ENCODE data around the gene VPREB3. TPM values are rescaled to one million over a fixed set of nuclear protein-coding genes. Genes with fewer than 3 reads are reported as not detected.

The VPREB3 gene, protein sequence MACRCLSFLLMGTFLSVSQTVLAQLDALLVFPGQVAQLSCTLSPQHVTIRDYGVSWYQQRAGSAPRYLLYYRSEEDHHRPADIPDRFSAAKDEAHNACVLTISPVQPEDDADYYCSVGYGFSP
- 0.34 TPM for polyA plus RNA-seq (2013, experiment 1 of 2; ENCODE audit: insufficient read length)
- polyA plus RNA-seq (2013, experiment 2 of 2; ENCODE audit: insufficient read length) = 0.37 TPM

DNA sequence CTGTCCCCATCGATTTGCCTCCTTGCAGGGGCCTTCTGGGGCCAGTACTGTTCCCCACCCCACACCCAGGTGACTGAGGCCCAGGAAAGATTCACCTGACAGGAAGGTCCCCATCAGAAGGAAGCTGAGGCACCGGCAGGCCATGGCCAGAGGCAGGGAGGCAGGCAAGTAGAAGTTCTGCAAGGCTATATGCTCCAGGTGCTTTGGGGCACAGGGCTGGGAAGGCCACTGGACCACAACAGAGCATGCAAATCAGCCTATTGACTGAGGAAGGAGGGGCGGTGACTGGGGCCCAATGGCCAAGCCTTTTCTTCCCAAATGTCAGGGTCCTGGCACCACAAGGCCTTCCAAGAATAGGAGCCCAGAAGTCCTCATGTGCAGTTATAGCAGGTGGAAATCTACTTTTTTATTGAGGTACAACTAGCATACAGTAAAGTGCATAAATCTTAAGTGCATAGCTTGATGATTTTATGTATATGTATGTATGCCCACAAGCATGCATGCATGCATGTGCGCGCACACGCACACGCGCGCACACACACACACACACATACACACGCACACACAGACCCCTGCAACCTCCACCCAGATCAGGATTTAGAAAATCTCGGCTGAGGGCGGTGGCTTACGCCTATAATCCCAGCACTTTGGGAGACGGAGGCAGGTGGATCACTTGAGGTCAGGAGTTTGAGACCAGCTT is at the start of gene VPREB3:
Gene VPREB3 (minus strand): TSS at position 206 of the 700 bp plus-strand sequence. CDS start 62 bp downstream, at position 144.
- DNase-seq = no peak

DNA sequence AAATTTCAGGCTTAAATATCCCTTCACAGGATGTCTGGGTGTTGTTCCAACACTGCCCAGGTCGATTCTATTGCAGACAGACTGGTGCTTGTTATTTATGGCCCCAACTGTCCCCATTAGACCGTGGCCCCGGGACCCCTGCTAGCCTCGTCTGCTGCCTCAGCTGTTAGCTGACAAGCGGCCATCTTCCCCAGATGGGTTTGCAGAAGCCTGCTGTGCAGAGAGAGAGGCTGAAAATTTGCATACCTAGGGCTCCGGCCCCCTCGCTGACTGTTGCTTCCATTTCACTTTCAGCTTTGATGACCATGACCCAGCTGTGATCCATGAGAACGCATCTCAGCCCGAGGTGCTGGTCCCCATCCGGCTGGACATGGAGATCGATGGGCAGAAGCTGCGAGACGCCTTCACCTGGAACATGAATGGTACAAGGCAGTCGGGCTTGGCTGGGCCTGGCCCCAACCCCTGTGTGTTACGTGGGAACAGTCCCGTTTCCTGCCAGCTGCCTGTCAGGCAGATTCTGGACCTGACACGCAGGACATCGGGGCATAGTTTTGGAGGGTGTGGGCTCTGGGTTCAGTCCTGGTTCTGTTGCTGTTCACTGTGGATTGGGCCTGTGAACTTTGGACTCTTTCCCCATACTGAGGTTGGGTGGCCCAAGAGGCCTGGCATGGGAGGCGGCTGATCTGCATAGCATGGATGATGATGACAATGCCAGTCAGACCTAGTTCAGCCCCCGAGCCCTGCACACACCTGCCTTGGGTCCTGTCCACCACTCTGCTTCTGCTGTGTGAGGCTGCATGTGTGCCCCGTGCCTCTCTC is 49.0 kb upstream of the VPREB3 start:
- DNase-seq = no peak

DNA sequence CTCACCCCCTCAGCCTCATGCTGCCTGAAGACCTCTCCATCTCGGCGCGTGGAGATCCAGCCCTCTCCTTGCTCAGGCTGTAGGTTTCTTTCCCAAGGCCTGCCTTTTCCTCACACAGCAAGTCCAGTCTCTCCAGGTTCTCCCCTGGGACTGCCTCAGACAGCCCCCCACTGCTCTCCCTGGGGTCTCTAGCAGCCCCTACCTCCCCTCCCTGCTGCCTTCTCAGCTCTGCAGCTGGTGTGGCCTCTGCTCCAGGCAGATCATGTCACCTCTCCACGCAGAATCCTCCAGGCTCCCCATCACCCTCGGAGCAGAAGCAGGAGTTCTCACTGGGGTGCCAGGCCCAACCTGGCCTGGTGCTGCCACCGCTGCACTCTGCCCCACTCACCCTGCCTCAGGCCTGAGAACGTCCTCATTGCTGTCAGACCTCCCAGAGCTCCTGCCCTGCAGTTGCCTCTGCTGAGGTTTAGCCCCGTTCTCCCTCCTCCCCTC is 47.7 kb upstream of the VPREB3 start:
- DNase-seq = no peak

DNA sequence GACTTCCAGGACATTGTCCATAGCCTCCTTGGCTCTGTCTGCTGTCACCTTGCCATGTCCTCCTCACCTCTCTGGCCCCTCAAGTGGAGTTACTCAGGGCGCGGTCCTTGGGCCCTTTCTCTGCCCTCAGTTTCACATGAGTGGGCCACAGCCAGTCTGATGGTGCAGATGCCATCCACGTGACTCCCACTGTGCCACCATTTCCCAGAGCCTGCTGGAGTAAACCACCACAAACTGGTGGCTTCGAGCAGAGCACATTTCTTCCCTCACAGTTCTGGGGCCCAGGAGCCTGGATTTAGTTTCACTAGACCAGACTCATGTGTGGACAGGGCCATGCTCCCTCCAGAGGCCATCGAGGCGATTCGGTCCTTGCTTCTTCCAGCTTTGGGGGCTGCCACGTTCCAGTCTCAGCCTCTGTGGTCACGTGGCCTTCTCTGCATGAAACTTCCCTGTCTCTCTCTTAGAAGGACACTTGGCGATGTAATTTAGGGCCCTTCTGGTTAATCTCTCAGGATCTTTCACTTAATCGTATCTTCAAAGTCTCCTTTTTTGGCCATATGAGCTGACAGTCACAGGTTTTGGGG is 47.1 kb upstream of the VPREB3 start:
- DNase-seq = no peak

DNA sequence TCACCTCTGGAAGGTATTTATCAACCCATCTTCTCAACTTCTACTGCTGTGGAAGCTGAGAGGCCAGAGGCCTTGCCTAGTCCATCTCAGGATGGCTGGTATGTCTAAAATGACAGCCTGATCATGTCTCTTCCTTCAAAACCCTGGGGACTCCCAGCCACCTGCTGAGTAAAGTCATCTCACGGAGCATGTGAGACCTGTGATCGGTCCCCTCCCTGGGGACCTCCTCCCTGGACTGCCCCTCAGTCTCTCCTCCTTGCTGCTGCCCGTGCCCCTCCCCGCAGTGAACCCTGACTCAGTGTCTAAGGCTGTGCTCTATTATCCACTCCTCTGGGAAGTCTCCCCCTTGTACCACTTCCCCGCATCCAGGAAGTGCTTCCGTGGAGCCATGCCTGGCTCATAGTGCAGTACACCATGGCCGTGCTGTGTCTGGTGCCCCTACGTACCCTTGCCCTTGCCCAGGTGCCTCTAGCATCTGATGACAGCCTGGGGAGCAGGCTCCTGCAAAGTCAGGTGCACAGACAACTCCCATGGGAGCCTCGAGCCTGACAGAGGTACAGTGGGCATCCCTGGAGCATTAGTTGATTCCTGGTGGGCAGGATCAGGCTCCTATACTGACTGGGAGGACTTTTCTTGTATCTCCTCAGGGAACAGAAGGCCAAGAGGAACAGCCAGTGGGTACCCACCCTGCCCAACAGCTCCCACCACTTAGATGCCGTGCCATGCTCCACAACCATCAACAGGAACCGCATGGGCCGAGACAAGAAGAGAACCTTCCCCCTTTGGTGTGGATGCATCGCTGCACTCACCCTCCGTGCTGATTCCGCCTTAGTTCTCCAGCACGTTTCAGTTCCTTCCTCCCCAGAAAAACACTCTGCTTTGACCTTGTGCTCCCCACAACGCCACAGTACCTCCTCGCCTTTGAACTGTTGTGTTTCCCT is 46.3 kb upstream of the VPREB3 start:
- DNase-seq = no peak

DNA sequence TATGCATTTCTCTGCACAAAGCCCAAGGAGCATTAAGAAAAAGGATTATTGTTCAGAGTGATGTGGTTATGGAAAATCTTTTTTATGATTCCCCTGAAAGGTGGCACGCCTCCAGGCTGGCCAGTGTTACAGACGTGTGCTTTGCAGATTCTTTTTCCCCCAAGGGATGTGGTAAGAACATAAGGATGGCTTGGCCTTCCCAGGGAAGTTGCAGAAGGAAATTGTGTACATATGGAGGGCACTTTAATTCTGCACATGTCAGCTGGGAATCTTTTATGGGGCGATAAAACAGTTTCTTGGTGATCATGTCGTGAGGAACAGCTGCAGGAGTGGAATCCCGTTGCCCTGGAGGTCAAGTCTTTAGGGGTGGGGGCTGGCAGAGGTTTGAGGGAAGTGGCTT is 42.2 kb upstream of the VPREB3 start:
- peak; percentile 38 for DNase-seq

DNA sequence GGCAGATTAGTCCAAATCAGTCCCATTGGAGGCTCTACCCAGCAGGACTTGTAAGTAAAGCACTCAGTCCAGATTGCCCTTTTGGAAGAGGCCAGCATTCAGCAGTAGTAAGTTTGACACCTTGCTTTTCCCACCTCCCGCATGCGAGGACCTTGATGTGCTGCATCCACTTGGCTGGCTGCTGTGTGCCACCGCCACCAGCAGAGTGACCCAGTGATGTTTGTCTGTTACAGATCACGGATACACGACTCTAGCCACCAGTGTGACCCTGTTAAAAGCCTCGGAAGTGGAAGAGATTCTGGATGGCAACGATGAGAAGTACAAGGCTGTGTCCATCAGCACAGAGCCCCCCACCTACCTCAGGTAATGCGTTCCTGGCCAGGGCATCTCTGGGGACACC is 39.1 kb upstream of the VPREB3 start:
- no peak for DNase-seq

DNA sequence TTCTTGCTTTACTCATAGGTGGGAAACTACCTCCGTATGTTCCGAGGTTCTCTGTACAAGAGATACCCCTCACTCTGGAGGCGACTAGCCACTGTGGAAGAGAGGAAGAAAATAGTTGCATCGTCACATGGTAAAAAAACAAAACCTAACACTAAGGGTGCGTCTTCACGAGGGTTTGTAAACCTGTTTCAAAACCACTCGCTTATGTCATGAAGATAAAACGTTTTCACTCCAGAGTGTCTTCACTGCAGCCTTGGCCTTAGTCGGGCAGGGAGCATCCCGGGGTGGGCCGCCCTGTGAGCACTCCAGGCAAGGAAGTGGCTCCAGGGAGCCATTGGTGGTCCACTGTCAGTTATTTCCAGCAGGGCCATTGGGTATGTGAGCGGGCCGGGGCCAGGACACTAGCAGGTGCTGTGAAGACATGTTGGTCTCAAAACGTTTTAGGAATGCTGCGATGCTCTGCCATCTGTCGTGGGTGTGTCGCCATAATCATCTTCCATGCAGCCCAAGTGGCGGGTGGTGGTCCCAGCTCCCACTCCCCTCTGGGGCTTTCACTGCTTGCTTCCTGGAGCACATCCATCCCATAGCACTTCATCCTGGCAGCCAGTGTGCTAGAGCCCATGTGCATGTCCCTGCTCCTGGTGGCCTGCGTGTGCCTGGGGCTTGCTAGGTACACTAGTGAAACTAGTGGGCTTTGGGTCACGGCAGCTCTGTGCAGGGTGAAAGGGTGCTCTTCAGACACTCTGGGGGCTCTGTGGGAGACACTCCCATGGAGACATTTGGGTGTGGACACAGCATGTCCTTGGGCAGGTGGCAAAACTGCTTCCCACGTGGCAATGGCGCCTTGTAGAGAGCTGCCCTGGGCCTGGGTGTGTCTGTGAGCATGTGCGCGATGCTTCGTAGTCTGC is 37.8 kb upstream of the VPREB3 start:
- no peak for DNase-seq

DNA sequence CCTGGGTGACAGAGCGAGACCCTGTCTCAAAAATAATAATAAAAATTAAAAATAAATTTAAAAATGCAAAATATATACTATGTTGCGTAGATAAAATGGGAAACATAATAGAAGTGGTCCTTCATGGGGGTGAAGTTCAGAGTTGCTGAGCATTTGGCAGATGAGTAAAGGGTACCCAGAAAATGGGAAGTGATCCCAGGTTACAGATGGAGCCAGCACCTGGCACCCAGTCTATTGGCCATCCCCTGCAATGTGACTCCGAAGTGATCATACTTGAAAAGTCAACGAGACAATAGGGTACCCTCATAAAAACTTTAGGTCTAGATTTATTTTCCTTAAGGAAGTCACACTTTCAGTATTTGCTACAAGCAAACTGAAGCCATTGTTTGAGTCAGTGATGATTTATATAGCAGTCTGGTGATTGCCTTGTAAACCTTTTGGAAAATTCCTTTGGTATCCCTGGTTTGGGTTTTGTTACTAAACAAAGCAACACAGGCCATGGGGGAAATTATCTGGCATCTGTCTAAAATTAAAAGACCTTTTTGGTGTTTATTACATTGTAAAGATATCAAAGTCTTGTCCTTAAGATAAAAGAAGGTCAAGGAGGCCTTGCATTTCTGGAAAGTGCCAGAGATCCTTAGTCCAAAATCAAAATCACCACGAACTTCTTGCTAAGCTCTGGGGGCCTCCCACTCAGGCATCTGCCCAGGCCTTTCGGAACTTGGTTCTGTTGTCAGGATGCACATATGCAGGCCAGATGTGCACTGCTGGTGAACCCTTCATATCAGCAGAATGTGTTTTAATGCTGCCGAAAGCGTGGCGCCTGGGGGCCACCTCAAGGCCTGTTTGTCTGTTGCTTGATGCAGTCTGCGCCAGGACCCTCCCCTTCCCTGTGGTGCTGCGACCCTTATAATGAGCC is 36.9 kb upstream of the VPREB3 start:
- DNase-seq = no peak

DNA sequence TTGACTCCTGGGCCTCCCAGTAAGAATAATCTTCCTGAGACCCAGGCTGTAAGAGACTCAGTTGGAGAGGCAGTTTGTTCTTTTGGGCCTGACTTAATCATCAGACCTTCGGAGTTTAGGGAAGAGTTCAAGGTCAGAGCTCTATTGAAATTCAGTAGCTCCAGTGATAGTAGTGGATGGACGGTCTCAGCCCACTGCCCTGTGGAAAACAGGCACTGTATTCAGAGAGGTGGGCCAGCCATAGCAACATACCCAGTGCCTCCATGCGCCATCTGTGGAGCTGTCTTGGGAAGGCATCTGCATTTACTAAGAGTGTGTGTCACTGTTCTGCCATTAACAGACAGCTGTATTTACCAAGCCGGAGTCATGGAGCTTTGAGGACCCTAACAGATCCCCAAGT is 35.4 kb upstream of the VPREB3 start:
- DNase-seq = no peak

DNA sequence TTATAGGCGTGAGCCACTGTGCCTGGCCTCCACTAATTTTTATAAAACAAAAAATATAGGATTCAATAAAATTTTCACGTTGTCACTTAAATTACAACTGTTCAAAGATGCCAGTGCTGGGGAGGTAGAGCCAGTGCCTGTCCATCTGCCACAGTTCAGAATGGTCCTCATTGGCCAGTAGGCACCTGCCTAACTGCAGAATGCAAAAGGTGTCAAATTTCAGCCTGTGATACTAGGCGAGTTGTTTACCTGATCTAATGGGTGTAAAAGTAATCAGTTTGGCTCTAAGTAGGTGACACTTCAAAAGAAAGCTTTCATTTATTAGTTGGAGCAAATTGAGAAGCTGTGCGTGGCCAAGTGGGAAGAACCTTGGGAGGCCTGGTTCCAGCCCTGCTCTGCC is 34.9 kb upstream of the VPREB3 start:
- DNase-seq = no peak

DNA sequence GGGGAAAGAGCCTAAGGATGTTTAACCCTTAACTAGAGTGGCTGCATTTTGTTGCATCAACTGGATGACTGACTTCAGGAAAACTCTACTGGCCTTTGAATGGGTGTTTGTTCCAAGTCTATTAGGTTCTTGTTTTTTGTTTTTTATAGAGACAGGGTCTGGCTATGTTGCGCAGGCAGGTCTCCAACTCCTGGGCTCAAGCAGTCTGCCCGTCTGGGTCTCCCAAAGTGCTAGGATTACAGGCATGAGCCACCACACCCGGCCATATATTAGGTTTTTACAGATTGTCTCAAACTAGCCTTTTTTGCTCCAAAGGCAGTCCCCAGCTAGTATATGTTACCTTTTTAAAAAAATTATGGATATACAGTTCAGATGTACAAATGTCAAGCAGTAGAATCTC is 33.7 kb upstream of the VPREB3 start:
- DNase-seq = no peak

DNA sequence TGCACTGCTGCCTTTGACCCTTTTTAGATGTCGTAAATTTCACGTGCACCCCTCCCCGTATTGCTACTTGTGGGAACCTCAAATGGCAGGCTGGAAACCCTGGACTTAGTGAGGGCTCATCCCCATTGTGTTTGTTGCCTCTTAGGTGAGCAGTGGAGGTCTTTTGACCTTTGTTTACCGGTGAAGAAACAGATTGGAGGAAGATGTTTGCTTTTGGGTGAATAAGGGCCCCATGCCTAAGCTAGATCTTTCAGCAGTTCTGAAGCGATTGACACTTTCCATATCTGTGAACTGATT is 33.3 kb upstream of the VPREB3 start:
- no peak for DNase-seq

DNA sequence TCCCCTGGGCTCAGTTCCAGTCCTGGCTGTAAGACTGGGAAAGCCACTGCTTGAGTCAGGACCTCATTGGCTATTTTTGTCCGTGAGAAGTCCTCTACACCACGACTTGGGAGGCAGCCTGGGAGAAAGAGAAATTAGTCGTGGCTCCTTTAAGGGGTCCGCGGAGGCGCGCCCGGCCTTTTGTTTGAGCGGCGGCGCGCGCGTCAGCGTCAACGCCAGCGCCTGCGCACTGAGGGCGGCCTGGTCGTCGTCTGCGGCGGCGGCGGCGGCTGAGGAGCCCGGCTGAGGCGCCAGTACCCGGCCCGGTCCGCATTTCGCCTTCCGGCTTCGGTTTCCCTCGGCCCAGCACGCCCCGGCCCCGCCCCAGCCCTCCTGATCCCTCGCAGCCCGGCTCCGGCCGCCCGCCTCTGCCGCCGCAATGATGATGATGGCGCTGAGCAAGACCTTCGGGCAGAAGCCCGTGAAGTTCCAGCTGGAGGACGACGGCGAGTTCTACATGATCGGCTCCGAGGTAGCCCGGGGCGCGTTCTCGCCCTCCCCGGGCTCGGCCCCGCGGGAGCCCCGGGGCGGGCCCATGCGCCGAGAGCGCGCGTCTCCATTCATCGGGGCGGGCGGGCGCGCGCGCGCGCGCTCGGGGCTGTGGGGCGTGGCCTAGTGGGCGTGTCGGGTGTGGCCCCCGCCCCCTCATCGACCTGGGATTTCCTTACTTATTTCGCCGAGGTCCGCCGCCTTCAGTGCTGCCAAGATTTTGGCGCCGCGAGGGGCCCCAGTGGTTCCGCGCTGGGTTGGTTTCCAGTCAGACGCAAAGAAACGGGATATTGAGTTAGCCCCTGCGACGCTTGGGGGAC is 32.8 kb upstream of the VPREB3 start, which contains the start of gene SMARCB1:
Gene SMARCB1 (plus strand): TSS at position 215 of the 848 bp plus-strand sequence. CDS start 204 bp downstream, at position 419.
- peak; percentile 97 for DNase-seq

DNA sequence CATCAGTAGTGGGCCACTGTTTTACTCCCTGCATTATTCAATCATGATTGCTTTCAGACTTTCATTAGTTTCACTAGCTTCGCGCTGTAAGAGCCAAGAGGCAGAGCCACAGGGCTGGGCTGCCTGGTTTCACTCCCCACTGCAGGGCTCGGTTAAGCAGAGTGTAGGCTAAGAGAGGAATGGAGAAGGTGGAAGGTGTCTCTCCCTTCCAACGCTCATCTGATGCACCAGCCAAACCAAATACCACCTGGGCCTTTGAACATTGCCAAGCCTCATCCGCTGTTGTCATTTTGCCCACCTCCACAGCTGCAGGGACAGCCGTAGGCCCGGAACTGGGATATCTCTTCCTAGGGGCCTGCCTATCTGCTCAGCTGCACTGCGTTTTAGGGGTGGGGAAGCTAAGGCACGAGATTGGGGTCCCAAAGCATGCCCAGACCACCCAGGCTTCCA is 32.1 kb upstream of the VPREB3 start:
- DNase-seq = no peak

DNA sequence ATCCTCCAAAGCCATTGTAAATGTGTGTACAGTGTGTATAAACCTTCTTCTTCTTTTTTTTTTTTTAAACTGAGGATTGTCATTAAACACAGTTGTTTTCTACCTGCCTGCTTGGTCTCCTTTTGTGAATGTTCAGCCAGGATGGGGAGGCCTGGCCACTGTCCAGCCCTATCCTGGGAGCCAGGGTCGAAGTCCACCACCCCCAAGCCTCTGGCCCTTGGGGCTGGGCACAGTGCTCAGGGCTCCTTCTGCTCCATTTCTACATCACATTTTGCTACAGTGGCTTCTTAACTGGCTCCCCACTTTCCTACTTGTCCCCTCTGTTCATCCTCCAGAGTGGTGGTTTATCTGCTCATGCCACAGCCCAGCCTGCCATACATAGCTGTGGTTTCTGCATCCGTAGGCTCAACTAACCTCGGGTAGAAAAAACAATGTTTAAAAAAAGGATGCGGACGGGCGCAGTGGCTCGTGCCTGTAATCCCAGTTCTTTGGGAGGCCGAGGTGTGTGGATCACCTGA is 30.0 kb upstream of the VPREB3 start:
- DNase-seq = peak; percentile 69

DNA sequence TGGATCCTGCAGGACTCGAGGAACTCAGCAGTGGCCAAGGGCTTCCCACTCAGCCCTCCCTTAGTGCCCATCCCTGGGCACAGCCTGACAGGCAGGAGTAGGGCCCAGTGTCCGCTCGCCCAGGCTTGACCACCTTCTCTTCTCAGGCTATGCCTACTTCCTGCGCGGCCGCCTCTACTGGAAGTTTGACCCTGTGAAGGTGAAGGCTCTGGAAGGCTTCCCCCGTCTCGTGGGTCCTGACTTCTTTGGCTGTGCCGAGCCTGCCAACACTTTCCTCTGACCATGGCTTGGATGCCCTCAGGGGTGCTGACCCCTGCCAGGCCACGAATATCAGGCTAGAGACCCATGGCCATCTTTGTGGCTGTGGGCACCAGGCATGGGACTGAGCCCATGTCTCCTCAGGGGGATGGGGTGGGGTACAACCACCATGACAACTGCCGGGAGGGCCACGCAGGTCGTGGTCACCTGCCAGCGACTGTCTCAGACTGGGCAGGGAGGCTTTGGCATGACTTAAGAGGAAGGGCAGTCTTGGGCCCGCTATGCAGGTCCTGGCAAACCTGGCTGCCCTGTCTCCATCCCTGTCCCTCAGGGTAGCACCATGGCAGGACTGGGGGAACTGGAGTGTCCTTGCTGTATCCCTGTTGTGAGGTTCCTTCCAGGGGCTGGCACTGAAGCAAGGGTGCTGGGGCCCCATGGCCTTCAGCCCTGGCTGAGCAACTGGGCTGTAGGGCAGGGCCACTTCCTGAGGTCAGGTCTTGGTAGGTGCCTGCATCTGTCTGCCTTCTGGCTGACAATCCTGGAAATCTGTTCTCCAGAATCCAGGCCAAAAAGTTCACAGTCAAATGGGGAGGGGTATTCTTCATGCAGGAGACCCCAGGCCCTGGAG is 29.3 kb upstream of the VPREB3 start:
- no peak for DNase-seq
